Activated CD4-positive, alpha-beta T cell treated with anti-CD3 and anti-CD28 coated beads, Interleukin-10, Interleukin-2, amounts not matched to agents 100 ng/mL and 50 ng/mL, durations not matched to agents 16 hours and 8 hours (primary cell): ENCODE results near the gene BEGAIN.

Experiments used
- DNase-seq: peaks from one replicate; pipeline ENCODE4 v3.0.0-alpha.2; 2020

The BEGAIN gene

DNA sequence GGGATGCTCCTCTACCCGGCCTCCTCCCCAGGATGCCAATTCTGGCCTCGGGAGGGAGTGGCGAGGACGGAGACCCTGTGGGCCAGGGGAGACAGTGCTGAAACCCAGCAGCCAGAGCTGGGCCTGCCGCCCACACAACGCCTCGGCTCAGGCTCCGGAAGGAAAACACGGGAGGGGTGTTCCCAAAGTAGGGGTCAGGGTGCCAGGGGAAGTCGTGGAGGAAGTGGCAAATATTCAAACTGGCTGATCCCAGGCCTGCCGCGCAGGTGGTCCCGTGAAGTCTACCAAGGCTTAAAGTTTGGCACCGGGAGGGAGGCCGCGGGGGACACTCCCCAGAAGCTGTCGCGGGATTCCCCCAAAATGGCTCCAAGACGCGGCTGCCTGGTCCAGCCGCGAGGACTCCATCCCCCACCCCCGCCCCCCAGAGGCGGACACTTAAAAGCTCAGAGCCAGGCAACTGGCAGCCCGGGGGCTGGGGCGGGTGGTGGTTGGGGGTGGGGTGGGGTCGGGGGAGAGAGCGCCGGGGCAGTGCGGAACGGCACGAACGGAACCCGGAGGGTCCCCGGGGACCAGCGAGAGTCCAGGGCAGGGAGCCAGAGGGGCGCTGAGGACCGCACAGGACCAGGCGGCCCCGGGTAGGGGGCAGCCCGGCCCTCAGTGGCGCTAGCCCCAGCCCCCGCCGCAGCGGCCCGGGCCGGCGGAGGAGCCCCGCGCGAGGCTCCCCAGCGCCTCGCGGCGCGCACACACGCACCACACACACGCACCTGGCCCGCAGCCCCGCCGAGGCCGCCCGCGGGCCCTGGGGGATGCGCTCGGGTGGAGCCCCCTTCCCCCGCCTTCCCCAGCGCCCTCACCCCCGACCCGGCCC, 20.0 kb downstream of the BEGAIN start:
- DNase-seq = no peak

DNA sequence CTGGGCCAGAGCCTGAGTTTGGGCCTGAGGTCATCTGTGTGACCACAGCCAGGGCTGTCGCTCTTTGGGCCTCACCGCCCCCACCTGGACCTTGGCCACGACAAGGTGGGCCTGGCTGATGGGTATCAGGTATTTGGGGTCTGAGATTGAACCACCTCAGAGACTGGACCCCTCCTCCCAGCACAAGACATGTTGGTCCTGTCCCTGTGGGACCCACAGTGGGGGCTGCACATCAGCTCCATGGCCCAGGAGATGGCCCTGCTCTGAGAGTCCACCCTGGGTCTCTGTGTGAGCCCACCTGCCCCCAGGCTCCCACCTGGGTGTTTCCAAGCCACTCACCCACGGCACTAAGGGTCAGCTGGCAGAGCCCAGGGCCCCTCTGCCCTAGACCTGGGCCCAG, 20.6 kb downstream of the BEGAIN start:
- no peak for DNase-seq

DNA sequence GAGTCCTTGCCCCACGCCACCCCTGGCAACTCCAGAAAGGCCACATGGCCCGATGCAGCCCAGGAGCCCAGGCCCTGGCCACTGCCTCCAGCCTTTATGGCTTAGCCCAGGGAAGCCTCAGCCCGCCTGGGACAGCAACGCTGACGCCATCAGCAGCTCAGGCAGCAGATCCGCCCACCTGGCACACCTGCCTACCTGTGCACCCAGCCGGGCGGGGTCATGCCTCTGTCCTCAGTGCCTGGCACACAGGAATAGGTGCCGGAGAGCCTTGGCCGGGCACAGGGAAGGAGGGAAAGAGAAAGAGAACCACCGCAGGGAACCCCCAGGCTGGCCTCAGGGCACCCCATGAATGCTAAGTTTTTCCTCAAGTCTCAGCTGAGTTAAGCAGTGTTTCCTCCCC, 21.1 kb downstream of the BEGAIN start:
- DNase-seq = no peak

DNA sequence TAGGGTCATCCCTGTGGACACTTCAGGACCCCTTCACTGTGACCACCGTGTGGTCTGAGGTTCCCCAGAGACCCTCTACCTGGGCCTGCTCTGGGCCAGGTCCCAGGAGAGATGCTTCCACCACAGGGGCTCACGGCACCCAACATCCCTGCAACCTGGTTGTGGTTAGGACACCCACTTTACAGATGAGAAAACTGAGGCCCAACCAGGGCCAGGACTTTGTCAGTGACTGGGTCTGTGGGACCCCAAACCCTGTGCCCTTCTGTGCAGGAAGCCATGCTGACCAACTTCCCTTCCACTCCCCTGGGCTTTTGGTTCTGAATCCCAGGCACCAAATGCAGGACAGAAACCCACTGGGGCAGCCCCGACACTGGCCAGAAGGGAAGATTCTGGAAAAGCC, 21.6 kb downstream of the BEGAIN start:
- no peak for DNase-seq

DNA sequence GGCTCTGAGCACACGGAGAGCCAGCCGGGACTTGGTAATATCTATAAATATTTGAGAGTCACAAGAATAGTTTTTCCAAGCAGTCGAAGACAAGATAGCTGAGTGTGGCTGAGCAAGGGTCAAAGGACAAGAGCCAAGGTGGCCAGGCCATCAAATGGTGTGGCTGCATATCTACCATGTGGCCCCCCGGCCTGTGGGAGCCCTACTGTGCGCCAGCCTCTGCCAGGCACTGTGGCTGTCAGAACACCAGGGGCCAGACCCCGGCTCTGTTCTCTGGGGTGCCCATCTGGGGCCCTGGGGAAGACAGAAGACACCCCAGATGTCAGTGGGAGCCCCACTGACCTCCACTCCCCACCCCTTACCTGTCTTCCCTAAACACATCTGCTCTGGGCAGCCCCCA, 22.7 kb downstream of the BEGAIN start:
- DNase-seq = no peak

DNA sequence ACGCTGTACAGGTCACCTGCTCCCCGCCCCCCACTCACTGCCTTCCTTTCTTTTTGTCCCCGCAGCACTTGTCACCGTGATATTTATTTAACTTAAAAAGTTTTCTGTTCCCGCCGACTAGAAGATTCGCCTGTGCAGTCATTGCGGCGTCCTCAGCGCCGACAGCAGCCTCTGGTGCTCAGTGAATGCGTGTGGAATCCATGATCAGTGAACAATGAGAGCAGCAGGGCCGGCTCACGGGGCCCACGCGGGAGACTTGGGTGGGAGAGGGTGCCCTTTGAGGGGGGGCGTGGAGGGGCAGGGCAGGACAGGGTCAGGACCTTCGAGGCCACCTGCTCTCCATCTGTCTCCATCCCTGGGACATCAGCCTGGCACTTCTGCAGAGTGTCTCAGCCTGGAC, 24.5 kb downstream of the BEGAIN start:
- DNase-seq = no peak

DNA sequence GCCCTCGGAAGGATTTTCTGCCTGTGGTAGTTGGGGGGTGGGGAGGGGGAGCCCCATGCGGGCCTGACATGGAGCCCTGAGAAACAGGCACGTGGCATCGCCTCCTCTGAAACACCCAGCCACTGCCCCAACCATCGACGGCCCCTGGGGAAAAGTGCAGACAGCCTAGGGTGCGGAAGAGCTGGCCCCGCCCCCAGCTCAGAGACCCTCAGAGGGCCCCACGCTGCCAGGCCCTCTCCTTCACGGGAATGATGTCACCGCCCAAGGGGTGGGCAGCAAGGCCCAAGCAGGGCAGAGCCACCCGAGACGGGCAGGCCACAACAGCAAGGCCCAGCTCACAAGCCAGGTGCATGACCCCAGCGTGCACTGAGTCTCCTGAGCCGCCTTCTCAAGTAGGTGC, 26.2 kb downstream of the BEGAIN start:
- no peak for DNase-seq

DNA sequence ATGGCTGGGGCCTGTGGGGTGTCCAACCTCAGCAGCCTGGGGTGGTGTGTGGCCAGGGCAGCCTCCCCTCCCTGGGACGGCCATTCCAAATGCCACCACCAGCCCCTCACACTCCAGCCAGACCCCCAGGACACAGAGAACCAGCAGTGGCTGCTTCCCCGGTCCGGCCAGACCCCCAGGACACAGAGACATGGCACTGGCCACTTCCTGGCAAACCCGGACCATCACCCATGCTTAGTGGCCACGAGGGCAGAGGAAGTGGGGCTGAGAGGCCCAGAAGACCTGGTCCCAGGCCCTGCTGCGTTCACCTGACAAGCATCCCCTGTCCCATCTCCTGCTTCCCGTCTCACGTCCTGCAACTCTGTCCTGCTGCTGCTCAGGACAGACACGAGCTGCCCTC, 26.7 kb downstream of the BEGAIN start:
- no peak for DNase-seq

DNA sequence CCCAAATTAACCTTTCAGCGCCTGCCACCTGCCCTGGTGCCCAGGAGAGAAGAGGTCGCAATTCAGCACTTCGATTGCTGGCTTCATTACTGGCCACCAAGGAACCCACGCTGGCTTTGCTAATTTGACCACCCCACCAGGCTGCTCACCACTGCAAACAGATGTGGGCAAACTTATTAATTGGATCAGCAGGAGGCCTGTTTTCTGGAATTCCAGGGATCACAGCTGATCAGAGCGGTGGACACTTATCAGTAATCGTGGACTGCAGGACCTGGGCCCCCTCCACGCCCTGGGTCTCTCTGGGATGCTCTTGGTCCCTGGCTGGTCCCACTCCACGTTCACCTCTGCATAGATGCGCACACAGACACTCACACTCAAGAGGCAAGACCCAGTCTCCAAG, 27.8 kb downstream of the BEGAIN start:
- DNase-seq = no peak

DNA sequence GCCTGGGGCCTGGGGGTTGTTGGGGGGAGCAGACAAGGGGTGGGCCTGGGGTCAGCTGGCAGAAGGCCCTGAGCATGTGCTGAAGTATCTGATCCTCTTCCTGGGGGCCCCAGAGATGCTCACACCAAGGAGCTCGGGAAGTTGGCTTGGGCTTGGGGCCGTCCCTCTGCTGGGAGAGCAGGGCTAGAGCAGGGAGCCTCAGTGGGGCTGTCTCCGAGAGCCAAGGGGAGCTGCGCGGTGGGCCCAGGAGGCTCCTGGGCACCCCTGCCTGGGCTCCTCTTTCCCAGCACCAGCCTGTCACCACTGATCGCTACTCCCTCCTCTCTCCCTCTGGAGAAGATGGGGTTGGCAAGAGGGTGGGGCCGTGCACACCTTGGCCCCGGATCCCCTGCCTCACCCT, 28.3 kb downstream of the BEGAIN start:
- no peak for DNase-seq

DNA sequence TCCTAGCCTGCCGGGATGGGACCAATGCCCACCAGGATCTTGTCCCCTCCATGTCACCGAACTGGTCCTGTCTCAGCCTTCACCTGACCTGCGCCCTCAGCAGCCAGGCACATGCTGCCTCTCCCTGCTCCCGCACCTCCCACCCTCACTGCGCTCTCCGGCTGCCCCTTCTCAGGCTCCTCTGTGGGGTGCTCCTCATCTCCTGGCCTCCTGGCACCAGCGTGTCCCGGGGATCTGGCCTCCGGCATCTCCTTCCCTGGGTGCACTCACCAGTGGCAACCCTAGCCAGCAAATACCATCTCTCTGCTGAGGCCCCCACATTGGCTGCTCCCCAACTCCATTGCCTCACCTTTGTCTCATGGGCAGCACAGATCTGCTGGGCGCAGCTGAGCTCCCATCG, 29.0 kb downstream of the BEGAIN start:
- DNase-seq = no peak

DNA sequence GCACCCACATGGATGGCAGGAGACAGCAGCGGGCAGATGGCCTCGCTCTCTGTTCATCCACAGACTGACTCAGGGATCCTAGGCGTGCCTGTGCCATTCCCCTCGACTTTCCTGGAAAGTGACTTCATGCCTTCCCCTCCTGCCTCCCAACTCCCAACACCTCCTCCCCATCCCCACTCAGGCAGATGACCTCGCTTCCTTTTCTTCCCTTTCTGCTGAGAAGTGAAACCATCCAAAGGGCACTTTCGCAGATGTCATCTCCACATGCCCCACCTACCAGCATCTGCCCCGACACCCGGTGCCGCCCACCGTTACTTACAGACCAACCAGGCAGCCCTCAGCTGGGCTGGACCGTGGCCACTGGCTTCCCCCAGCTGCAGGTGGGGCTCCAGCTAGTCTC, 29.6 kb downstream of the BEGAIN start:
- DNase-seq = no peak

DNA sequence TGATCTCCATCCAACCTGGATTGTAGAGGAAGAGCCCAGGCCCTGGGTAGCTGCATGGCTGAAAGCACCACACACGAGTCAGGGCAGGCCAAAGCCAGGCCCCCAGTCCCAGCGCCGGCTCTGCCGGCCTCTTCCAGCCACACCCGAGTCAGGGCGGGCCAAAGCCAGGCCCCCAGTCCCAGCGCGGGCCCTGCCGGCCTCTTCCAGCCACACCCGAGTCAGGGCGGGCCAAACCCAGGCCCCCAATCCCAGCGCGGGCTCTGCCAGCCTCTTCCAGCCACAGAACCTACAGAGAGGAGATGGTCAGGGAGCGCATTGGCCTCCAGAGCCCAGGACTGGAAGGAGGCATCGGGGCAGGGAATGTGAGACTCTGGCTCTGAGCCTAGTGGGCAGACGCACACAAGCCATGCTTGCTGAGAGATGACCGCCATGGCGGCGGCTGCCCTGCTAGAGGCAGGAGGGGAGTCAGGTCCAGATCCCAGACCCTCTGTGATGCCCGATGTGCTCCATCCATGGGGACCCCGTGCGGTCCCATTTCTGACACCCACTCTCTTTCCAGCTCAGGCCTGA, 30.2 kb downstream of the BEGAIN start:
- no peak for DNase-seq

DNA sequence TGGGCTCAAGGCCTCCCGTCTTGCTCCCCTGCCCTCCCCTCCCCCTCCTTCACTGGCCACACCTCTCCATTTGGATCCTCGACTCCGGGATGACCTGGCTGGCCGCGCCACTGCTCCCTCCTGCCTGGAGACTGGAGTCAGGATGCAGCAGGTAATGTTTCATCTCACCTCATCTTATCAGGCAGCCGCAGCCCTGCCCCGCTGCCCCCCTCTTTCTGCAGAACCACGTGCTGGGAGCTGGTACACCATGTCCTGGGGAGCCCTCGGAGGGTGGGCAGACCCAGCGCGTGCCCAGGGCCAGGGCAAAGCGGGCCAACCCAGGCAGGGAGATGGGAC, 31.1 kb downstream of the BEGAIN start:
- DNase-seq = no peak

DNA sequence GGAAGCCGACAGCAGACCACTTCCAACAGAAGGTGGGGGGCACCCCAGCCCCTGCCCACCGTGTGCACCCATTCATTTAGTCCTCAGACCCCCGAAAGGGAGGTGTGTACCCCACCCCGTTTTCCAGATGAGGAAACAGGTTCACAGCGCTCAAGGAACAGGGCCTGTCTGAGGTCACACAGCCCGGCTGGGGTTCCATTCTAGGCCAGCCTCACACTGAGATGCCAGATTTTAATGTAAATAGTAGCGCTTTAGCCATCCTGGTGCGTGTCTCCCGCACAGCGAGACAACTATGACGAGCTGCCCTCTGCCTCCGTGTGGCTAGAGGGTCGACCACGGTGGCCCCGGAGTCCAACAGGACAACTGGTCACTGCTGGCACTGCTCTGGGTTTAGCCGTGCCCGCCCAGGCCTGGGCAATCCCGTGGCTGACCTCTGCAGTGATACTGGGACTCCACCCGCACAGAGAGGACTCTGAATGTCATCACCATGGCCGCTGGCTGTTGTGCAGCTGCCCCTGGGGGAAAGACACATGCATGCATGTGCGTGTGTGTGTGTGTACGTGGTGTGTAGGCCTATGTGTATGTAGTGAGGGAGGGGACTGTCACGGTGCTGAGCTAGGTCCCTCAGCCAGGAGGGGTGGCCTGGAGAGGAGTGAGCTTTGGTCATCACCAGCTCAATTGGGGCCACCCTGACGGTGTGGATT, 31.6 kb downstream of the BEGAIN start:
- DNase-seq = no peak

DNA sequence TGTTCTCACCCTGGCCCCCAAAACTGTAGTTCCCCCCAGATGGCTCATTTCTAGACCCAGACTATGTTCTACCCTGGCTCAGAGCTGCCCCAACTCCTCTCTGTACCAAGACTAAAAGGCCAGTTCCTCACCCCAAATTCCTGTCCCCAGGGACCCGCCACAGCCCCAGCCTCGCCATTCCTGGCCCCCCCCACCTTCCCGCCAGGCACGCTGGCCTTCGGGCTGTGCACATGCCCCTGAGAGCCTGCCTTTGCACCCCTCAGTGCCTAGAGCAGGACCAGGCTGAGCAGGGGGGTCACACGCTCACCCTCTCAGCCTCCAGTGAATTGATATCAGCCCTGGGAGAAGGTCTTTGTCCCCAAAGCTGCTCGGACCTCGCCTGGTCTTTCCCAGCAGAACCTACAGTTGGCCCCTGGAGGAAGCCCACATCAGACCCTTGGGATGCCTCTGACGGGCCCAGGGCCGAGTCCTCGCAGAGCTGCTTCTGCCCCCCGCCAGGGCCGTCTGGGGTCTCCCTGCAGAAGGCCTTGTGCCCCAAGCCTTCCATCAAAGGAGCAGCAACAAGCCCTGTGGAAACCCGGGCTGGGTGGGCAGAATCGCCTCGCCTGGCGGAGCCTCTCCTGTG, 32.4 kb downstream of the BEGAIN start:
- DNase-seq = no peak

DNA sequence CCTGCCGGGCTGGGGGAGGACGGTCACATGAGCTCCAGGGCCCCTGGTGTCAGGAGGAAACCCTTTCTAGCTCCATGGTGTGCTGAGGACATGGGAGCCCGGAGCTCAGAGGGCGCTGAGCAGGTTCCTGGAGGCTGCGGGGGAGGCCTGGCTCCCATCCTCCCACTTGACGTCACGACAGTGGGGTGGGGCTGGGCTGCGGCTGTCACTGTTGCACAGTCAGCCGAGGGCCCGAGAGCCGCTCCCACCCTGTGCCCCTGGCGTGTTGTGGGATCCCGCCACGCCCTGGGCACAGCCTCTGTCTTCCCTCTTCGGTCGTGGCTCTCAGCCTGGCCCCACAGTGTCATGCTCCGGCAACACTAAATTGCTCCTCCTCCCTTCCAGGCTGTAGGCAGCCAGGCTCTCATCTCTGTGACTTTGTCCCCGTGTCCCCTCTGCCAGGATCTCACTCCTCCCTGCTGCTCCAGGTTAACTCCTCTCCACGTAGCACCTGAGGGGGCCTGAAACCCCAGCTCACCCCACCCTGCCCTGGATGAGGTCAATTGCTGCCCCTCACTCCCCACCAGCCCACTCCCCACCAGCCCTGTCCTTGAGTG, 33.0 kb downstream of the BEGAIN start:
- DNase-seq = no peak

DNA sequence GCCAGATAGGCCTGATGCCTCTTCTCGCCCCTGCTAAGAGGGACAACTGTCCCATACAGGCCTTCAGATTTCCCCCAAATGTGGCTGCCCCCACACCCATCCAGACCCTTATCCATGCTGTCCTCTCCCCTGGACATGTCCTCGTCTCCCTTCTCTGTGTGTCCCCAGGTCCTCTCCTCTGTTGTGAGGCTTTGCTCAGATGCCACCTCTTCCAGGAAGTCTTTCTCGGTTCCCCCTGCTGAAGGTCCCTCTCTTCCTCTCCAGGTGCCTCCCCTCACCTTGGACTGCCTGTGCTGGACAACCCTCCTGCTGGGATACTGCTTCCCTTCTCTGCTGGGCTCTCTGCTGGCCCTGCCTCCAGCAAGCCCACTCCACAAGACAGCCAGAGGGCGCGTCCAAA, 33.7 kb downstream of the BEGAIN start:
- no peak for DNase-seq

DNA sequence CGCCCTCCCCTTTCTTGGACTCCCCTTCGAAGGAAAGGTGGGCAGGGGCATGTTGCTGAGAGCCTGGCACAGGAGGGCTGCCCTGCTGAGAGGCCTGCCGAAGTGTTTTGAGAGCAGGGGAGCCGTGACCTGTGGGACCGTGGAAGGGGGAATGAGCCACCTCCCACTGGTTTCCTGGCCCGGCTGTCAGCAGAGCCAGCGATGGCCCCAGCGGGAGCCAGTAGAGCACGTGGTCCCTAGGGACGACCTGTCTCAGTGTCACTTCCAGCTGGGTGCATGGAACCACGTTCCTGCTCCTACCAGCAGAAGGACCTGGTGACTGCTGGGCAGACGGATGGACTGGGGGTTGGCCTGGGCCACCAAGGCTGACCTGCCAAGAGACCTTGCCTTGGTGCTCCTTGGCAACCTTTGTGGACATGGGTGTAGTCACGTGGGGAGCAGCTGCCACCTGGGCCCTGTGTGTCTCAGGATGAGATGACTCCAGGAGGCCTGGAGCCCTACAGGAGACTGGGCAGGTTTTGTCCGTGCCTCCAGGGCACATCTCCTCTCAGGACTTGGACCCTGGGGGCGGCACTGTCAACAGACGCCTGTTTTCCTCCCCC, 34.6 kb downstream of the BEGAIN start:
- DNase-seq = no peak

DNA sequence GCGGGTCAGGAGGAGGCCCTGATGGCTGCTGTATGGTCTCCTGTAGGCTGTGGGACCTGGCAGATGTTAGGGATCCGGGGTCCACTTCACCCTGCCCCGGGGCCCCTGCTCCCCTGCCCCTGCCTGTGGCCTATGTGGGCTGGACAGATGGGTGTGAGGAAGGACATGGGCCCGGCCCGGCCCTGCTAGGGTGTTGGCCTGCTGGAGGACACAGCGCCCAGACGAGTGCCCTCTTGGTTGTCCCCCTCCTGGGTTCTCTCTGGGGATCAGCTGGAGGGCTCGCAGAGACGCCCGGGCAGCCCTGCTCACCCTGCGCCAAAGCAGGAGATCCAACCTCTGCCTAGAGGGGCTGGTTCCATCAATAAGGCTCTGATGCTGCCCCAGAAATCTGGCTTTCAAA, 36.2 kb downstream of the BEGAIN start:
- no peak for DNase-seq

DNA sequence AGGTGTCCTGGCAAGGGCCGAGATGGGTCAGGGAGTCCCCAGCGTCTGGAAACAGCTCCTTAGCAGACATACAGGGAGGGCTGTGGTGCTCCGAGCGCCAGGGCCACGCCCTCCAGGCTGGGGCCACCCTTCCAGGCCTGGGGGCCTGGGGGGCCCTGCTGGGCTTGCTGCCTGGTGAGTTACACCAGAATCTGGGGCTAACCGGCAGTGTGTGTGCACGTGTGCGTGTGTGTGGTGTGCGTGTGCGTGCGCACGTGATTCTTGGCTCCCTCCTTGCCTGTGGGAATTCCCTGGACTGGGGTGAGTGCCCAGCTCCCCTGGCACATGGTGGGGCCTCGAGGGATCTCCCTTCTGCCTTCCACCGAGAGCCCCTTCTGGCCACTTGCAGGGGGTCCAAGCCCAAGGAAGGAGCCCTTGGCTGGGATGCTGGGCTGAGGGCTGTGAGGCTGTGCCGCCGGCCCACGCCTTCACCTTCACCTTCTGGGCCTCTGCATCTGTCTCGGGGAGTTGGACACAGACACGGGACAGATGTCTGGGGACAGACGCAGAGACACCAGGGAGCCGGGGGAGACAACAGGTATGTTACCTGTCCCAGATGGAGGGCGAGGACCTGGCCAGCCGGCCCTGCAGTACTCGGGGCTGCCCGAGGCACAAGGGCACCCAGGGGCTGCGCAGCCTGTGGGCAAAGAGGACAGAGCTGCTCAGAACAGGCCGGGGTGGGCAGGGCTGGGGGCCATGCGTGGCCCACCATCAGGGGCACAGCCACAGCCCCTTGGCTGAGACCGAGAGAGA, 37.2 kb downstream of the BEGAIN start:
- no peak for DNase-seq

DNA sequence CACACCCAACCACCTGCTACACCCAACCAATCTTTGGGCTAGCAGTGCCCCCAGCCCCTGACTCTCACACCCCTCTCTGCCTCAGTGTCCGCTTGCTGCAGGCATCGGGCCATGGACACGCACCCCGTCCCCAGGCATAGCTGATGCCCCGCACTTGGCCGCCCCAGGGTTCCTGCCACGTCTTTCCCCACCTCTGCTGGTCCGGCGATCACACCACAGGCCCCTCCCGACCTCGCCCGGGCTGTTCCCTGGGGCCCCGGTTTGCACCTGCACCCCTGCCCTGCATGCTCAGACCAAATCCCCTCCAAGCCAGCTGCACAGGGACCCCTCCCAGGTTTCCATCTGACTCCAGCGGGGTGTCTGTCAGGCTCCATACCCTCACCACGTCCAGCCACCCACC, 38.3 kb downstream of the BEGAIN start:
- no peak for DNase-seq
